Thyroid gland (tissue), 4 donors: ENCODE data around the gene P3R3URF. TPM values are rescaled to one million over a fixed set of nuclear protein-coding genes. Genes with fewer than 3 reads are reported as not detected.

Experiments used
- DNase-seq, 2 donors: peaks; one replicate each; pipeline ENCODE4 v3.0.0-alpha.2; 2019
- H3K27ac ChIP-seq, 3 donors: fragments of 200-600 bp; sonication (generic); 1 replicate in 2 of 3; 2 replicates in 1 of 3; pipeline ENCODE4 v1.5.1; 2016 to 2019; ENCODE audit warnings: mild to moderate bottlenecking in 1 of 3, moderate library complexity in 1 of 3
- H3K27me3 ChIP-seq: fragments of 200-600 bp; sonication (generic); one replicate; pipeline ENCODE4 v1.5.1; 2019
- H3K36me3 ChIP-seq, 2 donors: fragments of 200-600 bp; sonication (generic); one replicate each; pipeline ENCODE4 v1.5.1; 2016 to 2019
- H3K4me1 ChIP-seq, 2 donors: fragments of 200-600 bp; sonication (generic); one replicate each; pipeline ENCODE4 v1.5.1; 2017 to 2019
- H3K4me3 ChIP-seq, 3 donors: fragments of 200-600 bp; sonication (generic); replicated peaks in 1 of 3; 1 replicate in 2 of 3; 2 replicates in 1 of 3; pipeline ENCODE4 v1.5.1; 2016; ENCODE audit warnings: mild to moderate bottlenecking in 1 of 3
- H3K9me3 ChIP-seq: fragments of 200-600 bp; sonication (generic); one replicate; pipeline ENCODE4 v1.5.1; 2017
- CTCF ChIP-seq, 6 experiments: fragments of 200-600 bp in 3 of 6; fragments of 450-650 bp in 3 of 6; sonication (generic) in 3 of 6; IDR thresholded peaks; one replicate each; pipeline ENCODE4 v1.5.1; 2016 to 2019; ENCODE audit warnings: antibody characterized with exemption in 6 of 6, mild to moderate bottlenecking in 2 of 6, inconsistent platforms in 1 of 6, moderate library complexity in 1 of 6
- POLR2A ChIP-seq, 2 donors: fragments of 450-650 bp; IDR thresholded peaks; one replicate each; pipeline ENCODE4 v1.6.1; 2017; ENCODE audit warnings: antibody characterized with exemption in 2 of 2, mild to moderate bottlenecking in 2 of 2, moderate library complexity in 1 of 2
- WGBS, 2 donors: methylation state at CpG; one replicate each; pipeline ENCODE4 v1.1.5; 2017; 5-methylcytosine and 5-hydroxymethylcytosine counted together
- intact Hi-C: fragments of 100-400 bp; cut with DNase I; formaldehyde crosslinking; loops from one replicate; pipeline ENCODE4 v1.15.1; 2023
- total RNA-seq, 4 donors: library from RNA; depleted of rRNA; stranded (reverse); fragments of >200 nt; gene quantifications; one replicate each; pipeline ENCODE4 v1.2.3, GENCODE V29; 2016

Gene P3R3URF
- total RNA-seq, 4 donors from 2014 or later = not detected

- peaks cover 7 to 14% of the 10 kb centered on the region in 2 donors for H3K36me3 ChIP-seq
- H3K9me3 ChIP-seq = no peaks in the 10 kb centered on the region
- H3K27ac ChIP-seq = peak overlapping the region; percentile 72 to 96 (median 91)
- intact Hi-C loops = no loop called here
- no peaks in the 10 kb centered on the region for H3K27me3 ChIP-seq
- TF ChIP-seq POLR2A (IDR thresholded peaks at IDR 0.05) = no peak
- TF ChIP-seq CTCF (IDR thresholded peaks at IDR 0.05) = no peak
- WGBS, 2 donors = 81 to 96% methylated on average over 4 to 9 of the region's 9 CpGs
- peak; percentile 40 to 42 for DNase-seq
- no peak overlapping the region for H3K4me3 ChIP-seq
- H3K4me1 ChIP-seq = peaks cover 63 to 87% of the 10 kb centered on the region in 2 donors
Measured at GRCh38 chr1:46191033-46191701, 14.9 kb upstream of the P3R3URF start.

- no peaks in the 10 kb centered on the region for H3K27me3 ChIP-seq
- peak; percentile 93 for DNase-seq
- H3K4me3 ChIP-seq = no peak overlapping the region
- H3K9me3 ChIP-seq = no peaks in the 10 kb centered on the region
- intact Hi-C loops = no loop called here
- H3K4me1 ChIP-seq = peaks cover 69 to 93% of the 10 kb centered on the region in 2 donors
- WGBS, 2 donors = 25 to 39% methylated on average over 2 to 3 of the region's 3 CpGs
- peak overlapping the region; percentile 91 to 98 (median 96) for H3K27ac ChIP-seq
- peaks cover 7 to 14% of the 10 kb centered on the region in 2 donors for H3K36me3 ChIP-seq
- TF ChIP-seq POLR2A (IDR thresholded peaks at IDR 0.05) = peak in 1 of 2 donors; percentile 26
- no peak for TF ChIP-seq CTCF (IDR thresholded peaks at IDR 0.05)
Measured at GRCh38 chr1:46190539-46190938, 14.3 kb upstream of the P3R3URF start.

- Histone ChIP-seq H3K27me3 (no peaks in the 10 kb centered on the region), H3K4me1 (peaks cover 77 to 96% of the 10 kb centered on the region in 2 donors), H3K27ac (peak overlapping the region; percentile 91 to 98 (median 96)), H3K9me3 (no peaks in the 10 kb centered on the region), H3K4me3 (no peak overlapping the region), H3K36me3 (peaks cover 7 to 13% of the 10 kb centered on the region in 2 donors)
- TF ChIP-seq CTCF (IDR thresholded peaks at IDR 0.05) (no peak), POLR2A (IDR thresholded peaks at IDR 0.05) (no peak)
- WGBS, 2 donors = 65 to 70% methylated on average over 6 of the region's 6 CpGs
- peak; percentile 75 for DNase-seq
- intact Hi-C loops = no loop called here
Measured at GRCh38 chr1:46188295-46189030, 12.2 kb upstream of the P3R3URF start.

- Histone ChIP-seq H3K36me3 (peaks cover under 1 to 7% of the 10 kb centered on the region in 2 donors), H3K27me3 (no peaks in the 10 kb centered on the region), H3K27ac (peak overlapping the region; percentile 91 to 98 (median 96)), H3K9me3 (no peaks in the 10 kb centered on the region), H3K4me1 (peaks cover 88 to 96% of the 10 kb centered on the region in 2 donors), H3K4me3 (no peak overlapping the region)
- TF ChIP-seq CTCF (IDR thresholded peaks at IDR 0.05) (no peak), POLR2A (IDR thresholded peaks at IDR 0.05) (no peak)
- intact Hi-C loops = no loop called here
- DNase-seq = peak; percentile 73 to 76
- 86 to 94% methylated on average over 7 to 8 of the region's 8 CpGs for WGBS, 2 donors
Measured at GRCh38 chr1:46187106-46187869, 11.0 kb upstream of the P3R3URF start.
